Body of pancreas (tissue), 4 donors: ENCODE results near the gene CDH4.

Experiments used
- CTCF ChIP-seq, 7 experiments: fragments of 450-650 bp in 4 of 7; fragments of 200-600 bp in 3 of 7; sonication (generic) in 3 of 7; IDR thresholded peaks; one replicate each; pipeline ENCODE4 v1.5.1; 2016 to 2019; ENCODE audit warnings: antibody characterized with exemption in 7 of 7
- POLR2A ChIP-seq, 3 donors: fragments of 450-650 bp; IDR thresholded peaks; one replicate each; pipeline ENCODE4 v1.6.1; 2016; ENCODE audit warnings: antibody characterized with exemption in 3 of 3, mild to moderate bottlenecking in 2 of 3

GRCh38 chr20:61763740-61764400, 511.8 kb downstream of the CDH4 start:
- TF ChIP-seq CTCF (IDR thresholded peaks at IDR 0.05), result no peak
- no peak for TF ChIP-seq POLR2A (IDR thresholded peaks at IDR 0.05)
